HEK293 (cell line): ENCODE results near the gene INS.

ENCODE experiments used
- CTCF ChIP-seq: fragments of 450-650 bp; formaldehyde crosslinking; IDR thresholded peaks from 2 replicates; pipeline ENCODE4 v1.5.1; 2016; ENCODE audit warnings: missing biosample characterization, missing genetic modification characterization
- PBX3 ChIP-seq: sonication (generic); formaldehyde crosslinking; IDR thresholded peaks from 2 replicates; pipeline ENCODE4 v1.8.1; 2022; ENCODE audit warnings: mild to moderate bottlenecking, moderate library complexity, missing genetic modification reagents
- ZBTB11 ChIP-seq: fragments of 450-650 bp; formaldehyde crosslinking; conservative IDR thresholded peaks from 2 replicates; pipeline ENCODE4 v1.5.1; 2016; ENCODE audit warnings: low read depth, missing biosample characterization, missing genetic modification characterization
- ZBTB49 ChIP-seq: fragments of 450-650 bp; formaldehyde crosslinking; IDR thresholded peaks from 2 replicates; pipeline ENCODE4 v1.5.1; 2016; ENCODE audit warnings: missing biosample characterization, missing genetic modification characterization, low read depth
- ZBTB8A ChIP-seq: fragments of 450-650 bp; formaldehyde crosslinking; IDR thresholded peaks from 2 replicates; pipeline ENCODE4 v1.5.1; 2016; ENCODE audit warnings: missing biosample characterization, missing genetic modification characterization
- ZFP3 ChIP-seq: fragments of 450-650 bp; formaldehyde crosslinking; IDR thresholded peaks from 2 replicates; pipeline ENCODE4 v1.5.1; 2016; ENCODE audit warnings: low read depth, missing biosample characterization, missing genetic modification characterization
- ZNF433 ChIP-seq: fragments of 450-650 bp; formaldehyde crosslinking; IDR thresholded peaks from 2 replicates; pipeline ENCODE4 v1.5.1; 2016; ENCODE audit warnings: missing biosample characterization, missing genetic modification characterization, low read depth
- ZNF449 ChIP-seq: fragments of 450-650 bp; formaldehyde crosslinking; IDR thresholded peaks from 2 replicates; pipeline ENCODE4 v1.5.1; 2017; ENCODE audit warnings: missing biosample characterization, mild to moderate bottlenecking, missing genetic modification characterization, moderate library complexity
- ZNF513 ChIP-seq: fragments of 450-650 bp; IDR thresholded peaks from 2 replicates; pipeline ENCODE4 v1.5.1; 2018; ENCODE audit warnings: missing biosample characterization, missing genetic modification characterization
- ZNF610 ChIP-seq: fragments of 450-650 bp; formaldehyde crosslinking; IDR thresholded peaks from 2 replicates; pipeline ENCODE4 v1.5.1; 2016; ENCODE audit warnings: missing biosample characterization, missing genetic modification characterization, borderline replicate concordance
- ZNF626 ChIP-seq: fragments of 450-650 bp; sonication (Bioruptor Pico); formaldehyde crosslinking; IDR thresholded peaks from 2 replicates; pipeline ENCODE4 v1.5.1; 2018; ENCODE audit warnings: missing biosample characterization, missing genetic modification characterization, inconsistent platforms

GRCh38 chr11:2129699-2130366 lies 31.2 kb downstream of the INS start:
- TF ChIP-seq ZNF626 (tag by site-specific recombination) = no peak
- TF ChIP-seq CTCF (tag by site-specific recombination) = no peak
- no peak for TF ChIP-seq ZNF449 (tag by site-specific recombination)
- no peak for TF ChIP-seq ZBTB49 (tag by site-specific recombination)
- no peak for TF ChIP-seq ZFP3 (tag by site-specific recombination)
- no peak for TF ChIP-seq PBX3 (CRISPR knock-in tag)
- no peak for TF ChIP-seq ZNF513 (tag by site-specific recombination)
- no peak for TF ChIP-seq ZNF610 (tag by site-specific recombination)
- TF ChIP-seq ZBTB11 (tag by site-specific recombination) = no peak
- TF ChIP-seq ZNF433 (tag by site-specific recombination) = no peak
- no peak for TF ChIP-seq ZBTB8A
